Endothelial cell of hepatic sinusoid (primary cell): Measurements from ENCODE around the gene ZMYND15.
"Not testable (repeated sequence)": the region's sequence is repeated elsewhere in the genome, so short reads cannot be mapped to it uniquely, and the experiment has no call there.

ENCODE experiments used
- in situ Hi-C: cut with HindIII; loops from 2 replicates; pipeline ENCODE4 v1.10.0; 2017; ENCODE audit warnings: low sequenced_read_pairs

ZMYND15 gene

GRCh38 chr17:4739122-4740024, at the start of gene ZMYND15, which contains the start of gene CXCL16:
Gene ZMYND15, plus strand, starts transcription at chr17:4739833. Its CDS starts 716 bp downstream, at chr17:4740549.
Gene CXCL16, minus strand, starts transcription at chr17:4739928. Its CDS starts 589 bp downstream, at chr17:4739339.
- in situ Hi-C loops = no loop called here

GRCh38 chr17:4689872-4690271, 49.8 kb upstream of the ZMYND15 start:
- in situ Hi-C loops = not testable (repeated sequence)

- in situ Hi-C loops = no loop called here
Measured at GRCh38 chr17:4690745-4691144, 48.9 kb upstream of the ZMYND15 start.

GRCh38 chr17:4691686-4692085, 47.9 kb upstream of the ZMYND15 start:
- in situ Hi-C loops = no loop called here

- in situ Hi-C loops = no loop called here
Measured at GRCh38 chr17:4693416-4693815, 46.2 kb upstream of the ZMYND15 start.

GRCh38 chr17:4696437-4696805, 43.2 kb upstream of the ZMYND15 start:
- in situ Hi-C loops = no loop called here

- in situ Hi-C loops = not testable (repeated sequence)
Measured at GRCh38 chr17:4699401-4700056, 40.1 kb upstream of the ZMYND15 start.

- in situ Hi-C loops = no loop called here
Measured at GRCh38 chr17:4701116-4701515, 38.5 kb upstream of the ZMYND15 start.

GRCh38 chr17:4703330-4703691, 36.3 kb upstream of the ZMYND15 start:
- in situ Hi-C loops = no loop called here

GRCh38 chr17:4704574-4704907, 35.1 kb upstream of the ZMYND15 start:
- in situ Hi-C loops = not testable (repeated sequence)

- in situ Hi-C loops = no loop called here
Measured at GRCh38 chr17:4704991-4705390, 34.6 kb upstream of the ZMYND15 start.

GRCh38 chr17:4706121-4706520, 33.5 kb upstream of the ZMYND15 start:
- in situ Hi-C loops = no loop called here

GRCh38 chr17:4708436-4708835, 31.2 kb upstream of the ZMYND15 start:
- in situ Hi-C loops = no loop called here

GRCh38 chr17:4709794-4710692, 29.6 kb upstream of the ZMYND15 start, which contains the start of gene ARRB2:
Gene ARRB2, plus strand, starts transcription at chr17:4710632. Its CDS starts 90 bp downstream, at chr17:4710722.
- in situ Hi-C loops = no loop called here

GRCh38 chr17:4710693-4711634, 28.7 kb upstream of the ZMYND15 start:
- in situ Hi-C loops = no loop called here

- in situ Hi-C loops = no loop called here
Measured at GRCh38 chr17:4711661-4712181, 27.9 kb upstream of the ZMYND15 start.

- in situ Hi-C loops = no loop called here
Measured at GRCh38 chr17:4712526-4712925, 27.1 kb upstream of the ZMYND15 start.

- in situ Hi-C loops = not testable (repeated sequence)
Measured at GRCh38 chr17:4714340-4715062, 25.1 kb upstream of the ZMYND15 start.
